Neural cell (in vitro differentiated cells): ENCODE data around the gene ART1. TPM values are rescaled to one million over a fixed set of nuclear protein-coding genes. Genes with fewer than 3 reads are reported as not detected.

Source experiments
- H2AFZ ChIP-seq: fragments of 200-600, 300-800 bp; sonication (generic), shearing (Covaris generic); 2 replicates; pipeline ENCODE4 v1.6.0; 2014; ENCODE audit warnings: low read depth, mild to moderate bottlenecking, antibody characterized with exemption, low read length, moderate library complexity
- H3F3A ChIP-seq: fragments of 200-600 bp; shearing (Covaris generic); 2 replicates; pipeline ENCODE4 v1.6.1; 2016; ENCODE audit warnings: mild to moderate bottlenecking, moderate library complexity, mixed read lengths, antibody characterized with exemption, low read length; ENCODE audit not compliant: insufficient read depth, poor library complexity, severe bottlenecking
- H3K27ac ChIP-seq: fragments of 200-600, 300-800 bp; sonication (generic), shearing (Covaris generic); 2 replicates; pipeline ENCODE4 v1.5.1; 2014; ENCODE audit warnings: mild to moderate bottlenecking, low read length, moderate library complexity
- H3K27me3 ChIP-seq: fragments of 300-800, 200-600 bp; sonication (generic), shearing (Covaris generic); 2 replicates; pipeline ENCODE4 v1.6.0; 2014; ENCODE audit warnings: mild to moderate bottlenecking, low read depth, low read length, moderate library complexity; ENCODE audit not compliant: insufficient read depth
- H3K36me3 ChIP-seq: fragments of 300-800, 200-600 bp; sonication (generic), shearing (Covaris generic); 2 replicates; pipeline ENCODE4 v1.5.1; 2014; ENCODE audit warnings: mild to moderate bottlenecking, antibody characterized with exemption, low read length, moderate library complexity; ENCODE audit not compliant: insufficient read depth
- H3K4me2 ChIP-seq: fragments of 300-800, 200-600 bp; sonication (generic), shearing (Covaris generic); 2 replicates; pipeline ENCODE4 v1.6.0; 2014; ENCODE audit warnings: mild to moderate bottlenecking, low read length
- H3K4me3 ChIP-seq: fragments of 300-800, 200-600 bp; sonication (generic), shearing (Covaris generic); 2 replicates; pipeline ENCODE4 v1.5.1; 2014; ENCODE audit warnings: mild to moderate bottlenecking, low read length, moderate library complexity
- H3K79me2 ChIP-seq: fragments of 200-600 bp; shearing (Covaris generic); replicated peaks from 2 replicates; pipeline ENCODE4 v1.6.0; 2014; ENCODE audit warnings: mild to moderate bottlenecking, low read length, moderate library complexity; ENCODE audit not compliant: insufficient read depth
- H3K9ac ChIP-seq: fragments of 300-800, 200-600 bp; sonication (generic), shearing (Covaris generic); 2 replicates; pipeline ENCODE4 v1.6.1; 2016; ENCODE audit warnings: mild to moderate bottlenecking, low read length, mixed read lengths
- H3K9me2 ChIP-seq: fragments of 200-600 bp; shearing (Covaris generic); 2 replicates; pipeline ENCODE4 v1.6.1; 2016; ENCODE audit warnings: mild to moderate bottlenecking, low read length, mixed read lengths; ENCODE audit not compliant: insufficient read depth
- H3K9me3 ChIP-seq: fragments of 200-600, 300-800 bp; sonication (generic), shearing (Covaris generic); 2 replicates; pipeline ENCODE4 v1.6.1; 2016; ENCODE audit warnings: mild to moderate bottlenecking, mixed run types, low read length, moderate library complexity, mixed read lengths
- H4K20me1 ChIP-seq: fragments of 200-600 bp; shearing (Covaris generic); 2 replicates; pipeline ENCODE4 v1.6.1; 2016; ENCODE audit warnings: mild to moderate bottlenecking, mixed run types; ENCODE audit not compliant: insufficient read depth
- EP300 ChIP-seq: fragments of 450-650 bp; conservative IDR thresholded peaks from 2 replicates; pipeline ENCODE4 v1.6.1; 2014; ENCODE audit warnings: antibody characterized with exemption, mild to moderate bottlenecking, moderate library complexity; ENCODE audit not compliant: poor library complexity, severe bottlenecking
- EZH2 ChIP-seq: fragments of 200-600, 300-800 bp; shearing (Covaris generic), sonication (generic); IDR thresholded peaks from 2 replicates; pipeline ENCODE4 v1.6.1; 2014; ENCODE audit warnings: antibody characterized with exemption, low read length, borderline replicate concordance, mild to moderate bottlenecking; ENCODE audit not compliant: insufficient read depth, poor library complexity, severe bottlenecking
- MXI1 ChIP-seq: fragments of 450-650 bp; conservative IDR thresholded peaks from 2 replicates; pipeline ENCODE4 v1.6.1; 2014; ENCODE audit warnings: antibody characterized with exemption, mild to moderate bottlenecking; ENCODE audit not compliant: poor library complexity, severe bottlenecking
- POLR2AphosphoS5 ChIP-seq: IDR thresholded peaks from 2 replicates; pipeline ENCODE4 v1.6.1; 2012
- RAD21 ChIP-seq: fragments of 450-650 bp; conservative IDR thresholded peaks from 2 replicates; pipeline ENCODE4 v1.6.1; 2014; ENCODE audit warnings: antibody characterized with exemption, mild to moderate bottlenecking, moderate library complexity
- SMC3 ChIP-seq: fragments of 450-650 bp; conservative IDR thresholded peaks from 2 replicates; pipeline ENCODE4 v1.6.1; 2014; ENCODE audit warnings: antibody characterized with exemption, mild to moderate bottlenecking, moderate library complexity; ENCODE audit not compliant: poor library complexity
- TAF1 ChIP-seq: IDR thresholded peaks from 2 replicates; pipeline ENCODE4 v1.6.1; 2012; ENCODE audit warnings: low read depth
- polyA plus RNA-seq: library from polyadenylated mRNA; depleted of rRNA; stranded (reverse); fragments of >200 nt; gene quantifications from 2 replicates; pipeline ENCODE4 v1.2.3, GENCODE V29; 2014
- TF ChIP-seq, protein P1 (sequence below): fragments of 450-650 bp; IDR thresholded peaks from 2 replicates; pipeline ENCODE4 v1.5.1; 2014; ENCODE audit warnings: antibody characterized with exemption, mild to moderate bottlenecking, moderate library complexity; ENCODE audit not compliant: poor library complexity, severe bottlenecking
- TF ChIP-seq, protein P2 (sequence below): IDR thresholded peaks from 2 replicates; pipeline ENCODE4 v1.6.1; 2012; ENCODE audit warnings: borderline replicate concordance

Gene ART1
- polyA plus RNA-seq, 1 donor from 2014 or later, result not detected

DNA sequence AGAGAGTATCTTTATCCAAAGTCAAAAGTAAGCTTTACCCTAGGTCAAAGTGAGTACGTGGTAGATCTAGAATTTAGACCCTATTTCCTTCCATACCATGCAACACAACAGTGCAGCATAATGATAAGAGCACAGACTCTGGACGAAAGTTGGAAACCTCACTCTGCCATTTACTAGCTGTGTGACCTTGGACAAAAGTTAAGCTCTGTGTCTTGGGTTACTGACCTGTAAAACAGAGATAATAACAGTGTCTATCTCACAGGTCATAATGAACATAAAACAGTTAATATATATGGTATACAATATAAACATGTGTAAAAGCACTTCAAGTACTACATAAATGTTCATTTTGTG, 39.9 kb downstream of the ART1 start:
- no peaks in the 10 kb centered on the region for H3K9me3 ChIP-seq
- no peak overlapping the region for H3K4me2 ChIP-seq
- H3F3A ChIP-seq, result no peaks in the 10 kb centered on the region
- no peak overlapping the region for H3K27ac ChIP-seq
- H3K4me3 ChIP-seq, result no peak overlapping the region
- no peaks in the 10 kb centered on the region for H3K27me3 ChIP-seq
- no peaks in the 10 kb centered on the region for H3K79me2 ChIP-seq
- peaks cover 15% of the 10 kb centered on the region for H3K36me3 ChIP-seq
- no peak overlapping the region for H3K9ac ChIP-seq
- H2AFZ ChIP-seq, result no peak overlapping the region
- H3K9me2 ChIP-seq, result no peaks in the 10 kb centered on the region
- TF ChIP-seq TAF1, result no peak
- H4K20me1 ChIP-seq, result no peaks in the 10 kb centered on the region

DNA sequence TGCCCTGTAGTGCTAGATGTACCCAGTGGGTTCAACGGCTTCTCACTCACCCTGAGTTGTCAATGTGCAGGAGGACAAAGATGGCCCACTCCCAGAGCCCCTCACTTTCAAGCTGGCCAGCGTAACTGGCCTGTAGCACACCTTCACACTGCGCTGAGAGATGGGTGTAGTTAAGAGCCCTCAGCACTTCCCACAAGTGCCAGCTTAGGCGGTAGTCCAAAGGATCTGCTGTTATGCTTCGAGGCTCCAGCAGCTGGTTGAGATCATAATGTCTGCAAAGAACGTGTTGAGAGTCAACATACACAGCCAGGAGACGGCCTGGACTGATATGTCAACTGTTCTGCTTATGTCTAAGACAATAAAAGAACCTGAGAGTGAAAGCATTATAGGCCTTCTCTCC, 41.0 kb downstream of the ART1 start:
- no peak overlapping the region for H3K4me2 ChIP-seq
- peaks cover 15% of the 10 kb centered on the region for H3K36me3 ChIP-seq
- TF ChIP-seq EZH2 (no peak), MXI1 (no peak), RAD21 (no peak), SMC3 (no peak), TAF1 (no peak), EP300 (no peak), POLR2AphosphoS5 (no peak)
- TF ChIP-seq, protein P1, sequence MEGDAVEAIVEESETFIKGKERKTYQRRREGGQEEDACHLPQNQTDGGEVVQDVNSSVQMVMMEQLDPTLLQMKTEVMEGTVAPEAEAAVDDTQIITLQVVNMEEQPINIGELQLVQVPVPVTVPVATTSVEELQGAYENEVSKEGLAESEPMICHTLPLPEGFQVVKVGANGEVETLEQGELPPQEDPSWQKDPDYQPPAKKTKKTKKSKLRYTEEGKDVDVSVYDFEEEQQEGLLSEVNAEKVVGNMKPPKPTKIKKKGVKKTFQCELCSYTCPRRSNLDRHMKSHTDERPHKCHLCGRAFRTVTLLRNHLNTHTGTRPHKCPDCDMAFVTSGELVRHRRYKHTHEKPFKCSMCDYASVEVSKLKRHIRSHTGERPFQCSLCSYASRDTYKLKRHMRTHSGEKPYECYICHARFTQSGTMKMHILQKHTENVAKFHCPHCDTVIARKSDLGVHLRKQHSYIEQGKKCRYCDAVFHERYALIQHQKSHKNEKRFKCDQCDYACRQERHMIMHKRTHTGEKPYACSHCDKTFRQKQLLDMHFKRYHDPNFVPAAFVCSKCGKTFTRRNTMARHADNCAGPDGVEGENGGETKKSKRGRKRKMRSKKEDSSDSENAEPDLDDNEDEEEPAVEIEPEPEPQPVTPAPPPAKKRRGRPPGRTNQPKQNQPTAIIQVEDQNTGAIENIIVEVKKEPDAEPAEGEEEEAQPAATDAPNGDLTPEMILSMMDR, result no peak
- TF ChIP-seq, protein P2, sequence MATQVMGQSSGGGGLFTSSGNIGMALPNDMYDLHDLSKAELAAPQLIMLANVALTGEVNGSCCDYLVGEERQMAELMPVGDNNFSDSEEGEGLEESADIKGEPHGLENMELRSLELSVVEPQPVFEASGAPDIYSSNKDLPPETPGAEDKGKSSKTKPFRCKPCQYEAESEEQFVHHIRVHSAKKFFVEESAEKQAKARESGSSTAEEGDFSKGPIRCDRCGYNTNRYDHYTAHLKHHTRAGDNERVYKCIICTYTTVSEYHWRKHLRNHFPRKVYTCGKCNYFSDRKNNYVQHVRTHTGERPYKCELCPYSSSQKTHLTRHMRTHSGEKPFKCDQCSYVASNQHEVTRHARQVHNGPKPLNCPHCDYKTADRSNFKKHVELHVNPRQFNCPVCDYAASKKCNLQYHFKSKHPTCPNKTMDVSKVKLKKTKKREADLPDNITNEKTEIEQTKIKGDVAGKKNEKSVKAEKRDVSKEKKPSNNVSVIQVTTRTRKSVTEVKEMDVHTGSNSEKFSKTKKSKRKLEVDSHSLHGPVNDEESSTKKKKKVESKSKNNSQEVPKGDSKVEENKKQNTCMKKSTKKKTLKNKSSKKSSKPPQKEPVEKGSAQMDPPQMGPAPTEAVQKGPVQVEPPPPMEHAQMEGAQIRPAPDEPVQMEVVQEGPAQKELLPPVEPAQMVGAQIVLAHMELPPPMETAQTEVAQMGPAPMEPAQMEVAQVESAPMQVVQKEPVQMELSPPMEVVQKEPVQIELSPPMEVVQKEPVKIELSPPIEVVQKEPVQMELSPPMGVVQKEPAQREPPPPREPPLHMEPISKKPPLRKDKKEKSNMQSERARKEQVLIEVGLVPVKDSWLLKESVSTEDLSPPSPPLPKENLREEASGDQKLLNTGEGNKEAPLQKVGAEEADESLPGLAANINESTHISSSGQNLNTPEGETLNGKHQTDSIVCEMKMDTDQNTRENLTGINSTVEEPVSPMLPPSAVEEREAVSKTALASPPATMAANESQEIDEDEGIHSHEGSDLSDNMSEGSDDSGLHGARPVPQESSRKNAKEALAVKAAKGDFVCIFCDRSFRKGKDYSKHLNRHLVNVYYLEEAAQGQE, result no peak
- H3K79me2 ChIP-seq, result no peaks in the 10 kb centered on the region
- no peak overlapping the region for H3K27ac ChIP-seq
- H3K27me3 ChIP-seq, result no peaks in the 10 kb centered on the region
- H3K9ac ChIP-seq, result no peak overlapping the region
- no peaks in the 10 kb centered on the region for H3K9me2 ChIP-seq
- H3F3A ChIP-seq, result no peaks in the 10 kb centered on the region
- H2AFZ ChIP-seq, result no peak overlapping the region
- H3K4me3 ChIP-seq, result no peak overlapping the region
- no peaks in the 10 kb centered on the region for H3K9me3 ChIP-seq
- no peaks in the 10 kb centered on the region for H4K20me1 ChIP-seq

DNA sequence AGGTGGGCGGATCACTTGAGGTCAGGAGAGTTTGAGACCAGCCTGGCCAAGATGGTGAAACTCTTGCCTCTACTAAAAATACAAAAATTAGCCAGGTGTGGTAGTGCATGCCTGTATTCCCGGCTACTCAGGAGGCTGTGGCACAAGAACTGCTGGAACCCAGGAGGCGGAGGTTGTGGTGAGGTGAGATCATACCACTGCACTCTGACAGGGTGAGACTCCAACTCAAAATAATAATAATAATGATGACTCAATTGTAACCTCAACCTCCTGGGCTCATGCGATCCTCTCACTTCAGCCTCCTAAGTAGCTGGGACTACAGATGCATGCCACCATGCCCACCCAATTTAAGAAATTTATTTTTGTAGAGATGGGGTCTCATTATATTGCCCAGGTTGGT, 41.8 kb downstream of the ART1 start:
- H3K9ac ChIP-seq, result no peak overlapping the region
- no peak overlapping the region for H3K4me3 ChIP-seq
- no peaks in the 10 kb centered on the region for H3K9me2 ChIP-seq
- H3K9me3 ChIP-seq, result no peaks in the 10 kb centered on the region
- peaks cover 15% of the 10 kb centered on the region for H3K36me3 ChIP-seq
- H3F3A ChIP-seq, result no peaks in the 10 kb centered on the region
- TF ChIP-seq SMC3 (no peak), POLR2AphosphoS5 (no peak), TAF1 (no peak)
- H3K4me2 ChIP-seq, result no peak overlapping the region
- H2AFZ ChIP-seq, result no peak overlapping the region
- H4K20me1 ChIP-seq, result no peaks in the 10 kb centered on the region
- no peaks in the 10 kb centered on the region for H3K79me2 ChIP-seq
- H3K27me3 ChIP-seq, result no peaks in the 10 kb centered on the region
- no peak overlapping the region for H3K27ac ChIP-seq
